Measurements from ENCODE around the gene CD274. TPM values are rescaled to one million over a fixed set of nuclear protein-coding genes. Genes with fewer than 3 reads are reported as not detected.

The CD274 gene
- polyA plus RNA-seq, 1 experiment: 16.6 TPM

GRCh38 chr9:5435912-5436311, 14.4 kb upstream of the CD274 start:
- CTCF ChIA-PET: interaction anchor here (5.1 kb wide), 1 partner anchor 154 kb away, joined by 21 read pairs; no protein-coding TSS in a partner anchor
- Histone ChIP-seq H3K4me3 (ENCODE audit: low read depth, low read length) (no peak overlapping the region), H3K27ac (ENCODE audit: low read depth, low read length) (no peak overlapping the region), H3K27me3 (ENCODE audit: control insufficient read depth, insufficient read depth, low read length) (no peaks in the 10 kb centered on the region), H3K9me3 (ENCODE audit: control insufficient read depth, insufficient read depth, low read length) (peaks cover 24% of the 10 kb centered on the region)
- TF ChIP-seq, protein P1, sequence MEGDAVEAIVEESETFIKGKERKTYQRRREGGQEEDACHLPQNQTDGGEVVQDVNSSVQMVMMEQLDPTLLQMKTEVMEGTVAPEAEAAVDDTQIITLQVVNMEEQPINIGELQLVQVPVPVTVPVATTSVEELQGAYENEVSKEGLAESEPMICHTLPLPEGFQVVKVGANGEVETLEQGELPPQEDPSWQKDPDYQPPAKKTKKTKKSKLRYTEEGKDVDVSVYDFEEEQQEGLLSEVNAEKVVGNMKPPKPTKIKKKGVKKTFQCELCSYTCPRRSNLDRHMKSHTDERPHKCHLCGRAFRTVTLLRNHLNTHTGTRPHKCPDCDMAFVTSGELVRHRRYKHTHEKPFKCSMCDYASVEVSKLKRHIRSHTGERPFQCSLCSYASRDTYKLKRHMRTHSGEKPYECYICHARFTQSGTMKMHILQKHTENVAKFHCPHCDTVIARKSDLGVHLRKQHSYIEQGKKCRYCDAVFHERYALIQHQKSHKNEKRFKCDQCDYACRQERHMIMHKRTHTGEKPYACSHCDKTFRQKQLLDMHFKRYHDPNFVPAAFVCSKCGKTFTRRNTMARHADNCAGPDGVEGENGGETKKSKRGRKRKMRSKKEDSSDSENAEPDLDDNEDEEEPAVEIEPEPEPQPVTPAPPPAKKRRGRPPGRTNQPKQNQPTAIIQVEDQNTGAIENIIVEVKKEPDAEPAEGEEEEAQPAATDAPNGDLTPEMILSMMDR (IDR thresholded peaks at IDR 0.05; ENCODE audit: low read depth, low read length): no peak
- DNase-seq (ENCODE audit: low read depth, low spot score): no peak
- POLR2A ChIA-PET: no interaction called here

- DNase-seq (ENCODE audit: low read depth, low spot score): no peak
- Histone ChIP-seq H3K27ac (ENCODE audit: low read depth, low read length) (no peak overlapping the region), H3K27me3 (ENCODE audit: control insufficient read depth, insufficient read depth, low read length) (no peaks in the 10 kb centered on the region), H3K4me3 (ENCODE audit: low read depth, low read length) (no peak overlapping the region), H3K9me3 (ENCODE audit: control insufficient read depth, insufficient read depth, low read length) (peaks cover 24% of the 10 kb centered on the region)
- ChIA-PET POLR2A (no interaction called here), CTCF (interaction anchor here (2.0 to 5.1 kb wide), 2 partner anchors 154 to 164 kb away, joined by 9 to 21 read pairs; no protein-coding TSS in a partner anchor)
- TF ChIP-seq, protein P1 (IDR thresholded peaks at IDR 0.05; ENCODE audit: low read depth, low read length): no peak
Observed at GRCh38 chr9:5436441-5436840, 13.9 kb upstream of the CD274 start.

DNA sequence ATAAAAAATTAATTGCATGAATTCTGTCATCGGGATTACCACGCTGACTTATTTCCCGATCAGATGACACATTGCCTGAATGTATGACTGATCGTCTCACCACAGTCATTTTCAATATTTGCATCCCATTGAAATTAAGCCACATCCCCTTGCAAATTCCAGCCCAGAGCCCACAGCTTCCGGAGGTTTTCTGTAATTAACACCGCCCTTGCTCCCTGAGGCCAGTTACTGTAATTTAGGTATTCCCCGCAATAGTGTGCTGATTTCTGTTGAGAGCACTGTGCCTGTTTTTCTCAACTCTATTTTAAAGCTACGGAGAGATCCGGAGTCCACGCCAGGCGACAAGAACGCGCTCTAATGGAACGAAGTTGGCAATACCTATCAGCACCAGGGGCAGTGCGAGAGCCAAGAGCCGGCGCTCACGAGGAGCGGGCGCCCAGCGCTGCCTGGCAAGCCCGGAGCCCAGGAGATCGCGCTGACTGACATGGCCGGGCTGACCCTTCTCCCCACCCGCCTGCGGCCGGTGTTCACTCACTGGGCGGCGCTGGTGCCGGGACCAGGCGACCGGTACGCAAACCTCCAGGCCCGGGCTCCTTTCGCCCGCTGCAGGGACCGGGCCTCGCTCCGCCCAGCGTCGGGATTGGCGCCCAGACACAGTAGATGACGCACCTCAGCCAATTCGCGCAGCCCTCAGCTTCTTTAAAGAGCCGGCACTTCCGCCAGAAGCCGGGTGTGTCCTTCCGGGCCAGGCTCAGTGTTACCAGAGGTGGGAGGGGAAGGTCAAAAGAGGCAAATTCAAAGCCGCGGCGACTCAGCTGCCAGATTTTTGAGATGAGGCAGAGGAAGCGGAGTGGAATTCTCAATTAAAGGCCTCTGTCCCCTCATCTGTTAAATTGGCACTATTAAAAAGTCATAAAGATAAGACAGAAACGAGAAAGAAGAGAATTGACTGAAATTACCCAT, 12.8 kb upstream of the CD274 start, which contains the start of gene PLGRKT:
PLGRKT (minus strand) TSS at position 672 of the 963 bp plus-strand sequence. CDS start 5,948 bp downstream, outside the sequence.
- TF ChIP-seq, protein P1 (IDR thresholded peaks at IDR 0.05; ENCODE audit: low read depth, low read length): peak; percentile 16; the same call in 1 of the 2 replicates
- peaks cover 21% of the 10 kb centered on the region for H3K9me3 ChIP-seq (ENCODE audit: control insufficient read depth, insufficient read depth, low read length)
- peak within 1 kb of the TSS; percentile 75 for H3K4me3 ChIP-seq (ENCODE audit: low read depth, low read length)
- H3K27me3 ChIP-seq (ENCODE audit: control insufficient read depth, insufficient read depth, low read length): no peaks in the 10 kb centered on the region
- CTCF ChIA-PET: interaction anchor here (1.0 to 5.1 kb wide), 5 partner anchors 13 to 251 kb away, joined by 3 to 21 read pairs (median 7); partner anchors contain the start of gene CD274
- H3K27ac ChIP-seq (ENCODE audit: low read depth, low read length): peak within 1 kb of the TSS; percentile 73
- DNase-seq (ENCODE audit: low read depth, low spot score): peak; percentile 59
- POLR2A ChIA-PET: interaction anchor here (1.0 to 1.5 kb wide), 3 partner anchors 13 to 148 kb away, joined by 3 to 11 read pairs (median 3); partner anchors contain the start of genes CD274 and PDCD1LG2

GRCh38 chr9:5438301-5439162, 11.8 kb upstream of the CD274 start:
- no peak for DNase-seq (ENCODE audit: low read depth, low spot score)
- peak overlapping the region; percentile 57 for H3K27ac ChIP-seq (ENCODE audit: low read depth, low read length)
- TF ChIP-seq, protein P1 (IDR thresholded peaks at IDR 0.05; ENCODE audit: low read depth, low read length): no peak
- CTCF ChIA-PET: interaction anchor here (0.5 to 5.1 kb wide), 5 partner anchors 12 to 278 kb away, joined by 3 to 21 read pairs (median 9); partner anchors contain the start of gene CD274
- H3K4me3 ChIP-seq (ENCODE audit: low read depth, low read length): peak overlapping the region; percentile 75
- H3K27me3 ChIP-seq (ENCODE audit: control insufficient read depth, insufficient read depth, low read length): no peaks in the 10 kb centered on the region
- peaks cover 11% of the 10 kb centered on the region for H3K9me3 ChIP-seq (ENCODE audit: control insufficient read depth, insufficient read depth, low read length)
- POLR2A ChIA-PET: interaction anchor here (1.0 to 1.5 kb wide), 4 partner anchors 12 to 147 kb away, joined by 3 to 11 read pairs (median 3); partner anchors contain the start of genes CD274 and PDCD1LG2
